VCaP (cell line): ENCODE results near the gene TMEM38B.
A peak's percentile ranks its signal among the peaks of the same experiment; 100 is the strongest.
"Not testable (repeated sequence)": the region's sequence is repeated elsewhere in the genome, so short reads cannot be mapped to it uniquely, and the experiment has no call there.

Experiments
- H3K27ac ChIP-seq: fragments of 450-650 bp; 2 replicates; pipeline ENCODE4 v1.5.1; 2017
- CTCF ChIP-seq: fragments of 450-650 bp; conservative IDR thresholded peaks from 2 replicates; pipeline ENCODE4 v1.5.1; 2017; ENCODE audit warnings: mild to moderate bottlenecking, moderate library complexity

TMEM38B gene

GRCh38 chr9:105698348-105698870 is 4.1 kb downstream of the TMEM38B start:
- TF ChIP-seq CTCF, result no peak
- H3K27ac ChIP-seq, result peak overlapping the region; percentile 20; the same call in 1 of the 2 replicates

GRCh38 chr9:105700668-105701067 is 6.3 kb downstream of the TMEM38B start:
- TF ChIP-seq CTCF, result no peak

DNA sequence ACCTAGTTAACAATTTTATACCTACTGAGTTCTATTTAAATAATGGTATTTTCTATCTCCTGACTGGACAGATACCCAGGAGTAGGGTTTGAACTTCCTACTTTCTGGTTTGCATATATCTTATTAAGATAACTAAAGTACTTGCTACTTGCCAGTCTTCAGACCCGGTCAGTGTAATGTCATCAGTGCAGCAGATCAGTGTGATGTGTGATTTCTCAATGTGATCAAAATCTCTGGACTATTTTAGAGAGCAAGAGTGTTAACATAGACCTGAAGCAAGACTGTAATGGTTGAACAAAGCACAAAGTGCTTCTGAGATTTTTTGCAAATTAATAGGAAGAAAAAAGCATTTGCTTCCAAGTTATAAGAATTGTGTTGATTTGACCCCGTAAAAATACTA is 6.8 kb downstream of the TMEM38B start:
- TF ChIP-seq CTCF, result no peak
- H3K27ac ChIP-seq, result no peak overlapping the region

More at GRCh38 chr9:105700668-105701067, 6.3 kb downstream of the TMEM38B start:
- no peak overlapping the region for H3K27ac ChIP-seq

- no peak overlapping the region for H3K27ac ChIP-seq
- no peak for TF ChIP-seq CTCF
Observed at GRCh38 chr9:105702207-105702606, 7.9 kb downstream of the TMEM38B start.

DNA sequence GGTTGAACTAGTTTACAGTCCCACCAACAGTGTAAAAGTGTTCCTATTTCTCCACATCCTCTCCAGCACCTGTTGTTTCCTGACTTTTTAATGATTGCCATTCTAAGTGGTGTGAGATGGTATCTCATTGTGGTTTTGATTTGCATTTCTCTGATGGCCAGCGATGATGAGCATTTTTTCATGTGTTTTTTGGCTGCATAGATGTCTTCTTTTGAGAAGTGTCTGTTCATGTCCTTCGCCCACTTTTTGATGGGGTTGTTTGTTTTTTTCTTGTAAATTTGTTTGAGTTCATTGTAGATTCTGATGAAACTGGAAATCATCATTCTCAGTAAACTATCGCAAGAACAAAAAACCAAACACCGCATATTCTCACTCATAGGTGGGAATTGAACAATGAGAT is 9.3 kb downstream of the TMEM38B start:
- H3K27ac ChIP-seq, result not testable (repeated sequence)

DNA sequence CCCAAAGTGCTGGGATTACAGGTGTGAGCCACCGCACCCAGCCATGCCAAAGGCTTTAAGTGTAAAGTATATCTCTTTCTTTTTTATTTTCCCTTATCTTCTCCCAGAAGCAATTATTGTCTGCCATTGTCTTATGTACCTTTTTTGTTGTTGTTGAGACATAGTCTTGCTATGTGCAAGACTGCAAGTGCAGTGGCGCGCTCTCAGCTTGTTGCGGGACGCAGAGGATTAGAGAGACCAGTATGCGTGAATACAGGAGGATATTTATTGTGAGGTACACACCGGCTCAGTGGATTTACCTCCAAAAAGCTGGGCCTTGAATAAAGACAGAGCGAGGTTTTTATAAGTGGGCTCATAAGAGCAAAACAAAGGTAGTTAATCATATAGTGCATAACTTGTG is 11.8 kb downstream of the TMEM38B start:
- no peak overlapping the region for H3K27ac ChIP-seq
- no peak for TF ChIP-seq CTCF

- no peak for TF ChIP-seq CTCF
Observed at GRCh38 chr9:105708405-105708804, 14.1 kb downstream of the TMEM38B start.

GRCh38 chr9:105710638-105711037 is 16.3 kb downstream of the TMEM38B start:
- H3K27ac ChIP-seq, result no peak overlapping the region
- no peak for TF ChIP-seq CTCF

More at GRCh38 chr9:105708405-105708804, 14.1 kb downstream of the TMEM38B start:
- H3K27ac ChIP-seq, result peak overlapping the region; percentile 40
